ENCODE data around the gene CNNM2. TPM values are rescaled to one million over a fixed set of nuclear protein-coding genes. Genes with fewer than 3 reads are reported as not detected.

Gene CNNM2
- total RNA-seq, 6 experiments from 2014 or later: 7.7 to 9.1 (median 8.1) TPM

DNA sequence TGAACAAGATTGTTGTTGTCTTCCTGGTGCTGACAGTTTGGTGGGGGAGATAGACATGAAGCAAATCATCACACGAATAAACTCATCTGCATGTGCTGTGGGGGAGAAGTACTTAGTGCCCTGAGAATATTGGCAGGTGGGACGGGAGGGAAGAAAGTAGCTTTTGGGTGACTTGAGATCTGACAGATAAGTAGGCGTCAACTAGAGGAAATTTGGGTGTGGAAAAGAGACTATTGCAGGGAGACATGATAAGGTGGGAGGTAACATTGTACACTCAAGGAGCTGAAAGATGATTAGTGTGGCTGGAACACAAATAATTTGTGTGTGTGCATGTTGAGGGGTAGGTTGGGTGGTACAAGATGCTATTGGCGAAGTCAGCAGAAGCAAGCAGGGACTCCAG lies 30.1 kb downstream of the CNNM2 start:
- no peaks in the 10 kb centered on the region; the same call in 1 of the 2 replicates for H3K27me3 Mint-ChIP-seq (ENCODE audit: insufficient read depth)

DNA sequence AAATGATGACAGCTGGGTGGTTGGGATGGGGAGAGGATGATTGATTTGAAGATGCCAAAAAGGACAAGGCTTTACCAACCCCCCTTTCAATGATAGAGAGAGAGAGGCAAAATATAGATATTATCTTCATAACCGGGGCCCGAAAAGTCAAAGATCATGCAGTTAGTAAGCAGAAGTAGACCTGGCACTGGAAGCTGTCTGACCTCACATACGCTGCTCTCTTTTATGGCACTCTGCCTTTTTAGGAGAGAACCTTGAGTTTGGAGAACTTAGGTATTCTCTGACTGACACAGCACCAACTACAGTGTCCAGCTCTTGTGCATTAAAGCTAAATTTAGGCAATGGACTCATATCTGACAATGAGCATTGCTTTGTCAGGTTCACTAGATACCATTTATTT lies 30.7 kb downstream of the CNNM2 start:
- Mint-ChIP-seq H3K4me1 (ENCODE audit: low read depth) (peaks cover 14% of the 10 kb centered on the region; the same call in 1 of the 2 replicates), H3K9me3 (no peaks in the 10 kb centered on the region), H3K36me3 (ENCODE audit: low read depth) (no peaks in the 10 kb centered on the region), H3K27ac (no peak overlapping the region), H3K27me3 (ENCODE audit: insufficient read depth) (no peaks in the 10 kb centered on the region; the same call in 1 of the 2 replicates), H3K4me3 (no peak overlapping the region)
- TF ChIP-seq, protein P1, sequence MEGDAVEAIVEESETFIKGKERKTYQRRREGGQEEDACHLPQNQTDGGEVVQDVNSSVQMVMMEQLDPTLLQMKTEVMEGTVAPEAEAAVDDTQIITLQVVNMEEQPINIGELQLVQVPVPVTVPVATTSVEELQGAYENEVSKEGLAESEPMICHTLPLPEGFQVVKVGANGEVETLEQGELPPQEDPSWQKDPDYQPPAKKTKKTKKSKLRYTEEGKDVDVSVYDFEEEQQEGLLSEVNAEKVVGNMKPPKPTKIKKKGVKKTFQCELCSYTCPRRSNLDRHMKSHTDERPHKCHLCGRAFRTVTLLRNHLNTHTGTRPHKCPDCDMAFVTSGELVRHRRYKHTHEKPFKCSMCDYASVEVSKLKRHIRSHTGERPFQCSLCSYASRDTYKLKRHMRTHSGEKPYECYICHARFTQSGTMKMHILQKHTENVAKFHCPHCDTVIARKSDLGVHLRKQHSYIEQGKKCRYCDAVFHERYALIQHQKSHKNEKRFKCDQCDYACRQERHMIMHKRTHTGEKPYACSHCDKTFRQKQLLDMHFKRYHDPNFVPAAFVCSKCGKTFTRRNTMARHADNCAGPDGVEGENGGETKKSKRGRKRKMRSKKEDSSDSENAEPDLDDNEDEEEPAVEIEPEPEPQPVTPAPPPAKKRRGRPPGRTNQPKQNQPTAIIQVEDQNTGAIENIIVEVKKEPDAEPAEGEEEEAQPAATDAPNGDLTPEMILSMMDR (IDR thresholded peaks at IDR 0.05): no peak
- DNase-seq: no peak

More for the DNA sequence above, 30.1 kb downstream of the CNNM2 start:
- TF ChIP-seq, protein P1 (IDR thresholded peaks at IDR 0.05): no peak
- DNase-seq: no peak
- H3K4me1 Mint-ChIP-seq (ENCODE audit: low read depth): peaks cover 14% of the 10 kb centered on the region; the same call in 1 of the 2 replicates
- H3K4me3 Mint-ChIP-seq: no peak overlapping the region
- H3K9me3 Mint-ChIP-seq: no peaks in the 10 kb centered on the region
- no peak overlapping the region for H3K27ac Mint-ChIP-seq
- H3K36me3 Mint-ChIP-seq (ENCODE audit: low read depth): no peaks in the 10 kb centered on the region

DNA sequence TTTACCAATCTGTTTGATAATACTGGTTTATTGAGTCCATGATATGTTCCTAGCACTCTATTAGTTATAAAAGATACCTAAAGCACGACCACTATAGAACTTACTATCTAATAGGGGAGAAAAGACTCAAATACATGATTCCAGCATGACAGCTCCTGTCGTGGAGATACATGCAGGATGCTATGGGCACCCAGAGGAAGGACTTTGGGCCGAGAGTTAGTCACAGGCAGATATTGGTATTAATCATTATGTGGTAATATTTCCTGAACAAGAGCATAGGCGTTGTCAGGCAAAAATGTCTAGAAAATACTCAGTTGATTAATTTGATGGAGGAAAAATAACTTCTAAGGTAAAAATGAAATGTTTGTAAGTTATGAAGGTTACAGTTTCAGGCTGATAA lies 31.8 kb downstream of the CNNM2 start:
- no peak overlapping the region for H3K27ac Mint-ChIP-seq
- TF ChIP-seq, protein P1 (IDR thresholded peaks at IDR 0.05): no peak
- no peak for DNase-seq
- no peak overlapping the region for H3K4me3 Mint-ChIP-seq
- peaks cover 5% of the 10 kb centered on the region for H3K36me3 Mint-ChIP-seq (ENCODE audit: low read depth)
- no peaks in the 10 kb centered on the region; the same call in 1 of the 2 replicates for H3K27me3 Mint-ChIP-seq (ENCODE audit: insufficient read depth)
- peaks cover 9% of the 10 kb centered on the region; the same call in 1 of the 2 replicates for H3K4me1 Mint-ChIP-seq (ENCODE audit: low read depth)
- no peaks in the 10 kb centered on the region for H3K9me3 Mint-ChIP-seq

DNA sequence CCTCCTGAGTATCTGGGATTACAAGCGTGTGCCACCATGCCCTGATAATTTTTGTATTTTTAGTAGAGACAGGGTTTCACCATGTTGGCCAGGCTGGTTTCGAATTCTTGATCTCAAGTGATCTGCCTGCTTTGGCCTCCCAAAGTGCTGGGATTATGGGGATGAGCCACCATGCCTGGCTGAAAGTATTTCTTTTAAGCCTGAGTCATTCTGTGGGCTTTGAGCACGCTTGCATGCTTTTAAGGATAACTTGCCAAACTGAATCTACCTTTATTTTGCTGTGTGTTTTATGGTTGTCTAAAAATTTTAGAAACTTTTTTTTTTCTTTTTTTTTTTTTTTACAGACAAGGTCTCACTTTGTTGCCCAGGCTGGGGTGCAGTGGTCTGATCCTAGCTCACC lies 33.2 kb downstream of the CNNM2 start:
- Mint-ChIP-seq H3K4me1 (ENCODE audit: low read depth) (peaks cover 6% of the 10 kb centered on the region; the same call in 1 of the 2 replicates), H3K36me3 (ENCODE audit: low read depth) (peaks cover 5% of the 10 kb centered on the region), H3K27me3 (ENCODE audit: insufficient read depth) (no peaks in the 10 kb centered on the region; the same call in 1 of the 2 replicates), H3K27ac (no peak overlapping the region), H3K9me3 (no peaks in the 10 kb centered on the region), H3K4me3 (no peak overlapping the region)
- TF ChIP-seq, protein P1 (IDR thresholded peaks at IDR 0.05): no peak
- DNase-seq: no peak

DNA sequence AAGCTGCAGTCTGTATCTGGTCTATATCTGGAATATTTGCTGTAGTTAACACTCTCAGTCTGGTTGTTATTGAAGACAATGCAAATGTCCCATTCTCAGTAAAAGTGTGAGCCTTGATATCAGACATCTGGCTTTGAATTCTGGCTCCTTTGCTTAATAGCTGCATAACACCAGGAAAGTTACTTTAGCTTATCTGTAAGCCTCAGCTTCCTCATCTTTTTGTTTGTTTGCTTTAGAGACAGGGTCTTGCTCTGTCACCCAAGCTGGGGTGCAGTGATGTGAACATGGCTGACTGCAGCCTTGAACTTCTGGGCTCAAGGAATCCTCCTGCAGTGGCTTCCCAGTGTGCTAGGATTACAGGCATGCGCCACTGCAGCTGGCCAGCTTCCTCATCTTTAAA lies 41.3 kb downstream of the CNNM2 start:
- H3K36me3 Mint-ChIP-seq (ENCODE audit: low read depth): peaks cover 5% of the 10 kb centered on the region
- no peak for DNase-seq
- no peaks in the 10 kb centered on the region for H3K27me3 Mint-ChIP-seq (ENCODE audit: insufficient read depth)
- TF ChIP-seq, protein P1 (IDR thresholded peaks at IDR 0.05): no peak
- H3K4me3 Mint-ChIP-seq: no peak overlapping the region
- no peaks in the 10 kb centered on the region for H3K9me3 Mint-ChIP-seq
- peaks cover 18% of the 10 kb centered on the region for H3K4me1 Mint-ChIP-seq (ENCODE audit: low read depth)
- H3K27ac Mint-ChIP-seq: no peak overlapping the region

DNA sequence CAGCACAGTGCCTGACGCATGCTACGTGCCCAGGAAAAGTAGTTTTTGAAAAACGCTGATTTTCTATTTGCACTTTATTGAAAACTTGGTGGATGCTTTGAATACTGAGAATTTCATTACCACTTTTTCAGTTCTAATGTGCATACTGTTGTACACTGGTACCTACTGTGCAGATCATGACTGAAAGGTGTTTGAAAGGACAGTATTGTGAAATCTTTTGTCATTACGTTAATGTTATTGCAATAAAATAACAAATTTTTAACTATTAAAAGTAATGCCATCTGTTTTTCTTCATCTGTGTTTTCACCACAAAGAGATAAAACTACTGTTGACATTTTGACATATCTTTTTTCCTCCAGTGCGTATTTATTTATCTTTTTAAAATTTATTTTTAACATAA lies 42.1 kb downstream of the CNNM2 start:
- no peaks in the 10 kb centered on the region for H3K36me3 Mint-ChIP-seq (ENCODE audit: low read depth)
- no peak overlapping the region for H3K4me3 Mint-ChIP-seq

More for the DNA sequence above, 42.1 kb downstream of the CNNM2 start:
- Mint-ChIP-seq H3K27ac (no peak overlapping the region), H3K4me1 (ENCODE audit: low read depth) (peaks cover 18% of the 10 kb centered on the region), H3K27me3 (ENCODE audit: insufficient read depth) (no peaks in the 10 kb centered on the region), H3K9me3 (no peaks in the 10 kb centered on the region)
- DNase-seq: no peak
- TF ChIP-seq, protein P1 (IDR thresholded peaks at IDR 0.05): no peak
